Measurements from ENCODE around the gene KBTBD12.

DNA sequence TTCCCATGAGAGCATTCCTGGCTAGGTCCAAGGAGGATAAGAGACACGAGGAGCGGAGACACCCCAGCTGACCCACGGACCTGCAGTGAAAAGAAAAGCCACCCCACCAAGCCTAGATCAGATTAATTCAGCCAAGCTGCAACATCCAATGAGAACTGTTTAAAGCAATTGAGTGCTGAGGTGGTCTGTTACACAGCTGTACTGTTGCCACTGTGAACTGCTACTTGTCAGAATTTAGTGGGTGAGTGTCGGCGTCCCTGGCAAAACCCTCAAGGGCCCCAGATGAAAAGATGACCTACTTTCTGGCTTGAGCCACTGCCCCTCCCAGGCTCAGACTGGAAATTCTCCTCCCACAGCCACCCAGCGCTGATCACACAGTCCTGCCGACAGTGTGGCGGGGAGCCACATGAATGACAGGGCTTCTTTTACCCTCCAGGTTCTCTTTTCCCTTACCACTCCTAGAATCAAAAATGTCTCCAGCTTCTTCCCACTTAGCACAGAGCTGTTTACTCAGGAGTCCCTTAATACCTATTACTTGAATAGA is 26.4 kb upstream of the KBTBD12 start:
- TF ChIP-seq, protein P1, sequence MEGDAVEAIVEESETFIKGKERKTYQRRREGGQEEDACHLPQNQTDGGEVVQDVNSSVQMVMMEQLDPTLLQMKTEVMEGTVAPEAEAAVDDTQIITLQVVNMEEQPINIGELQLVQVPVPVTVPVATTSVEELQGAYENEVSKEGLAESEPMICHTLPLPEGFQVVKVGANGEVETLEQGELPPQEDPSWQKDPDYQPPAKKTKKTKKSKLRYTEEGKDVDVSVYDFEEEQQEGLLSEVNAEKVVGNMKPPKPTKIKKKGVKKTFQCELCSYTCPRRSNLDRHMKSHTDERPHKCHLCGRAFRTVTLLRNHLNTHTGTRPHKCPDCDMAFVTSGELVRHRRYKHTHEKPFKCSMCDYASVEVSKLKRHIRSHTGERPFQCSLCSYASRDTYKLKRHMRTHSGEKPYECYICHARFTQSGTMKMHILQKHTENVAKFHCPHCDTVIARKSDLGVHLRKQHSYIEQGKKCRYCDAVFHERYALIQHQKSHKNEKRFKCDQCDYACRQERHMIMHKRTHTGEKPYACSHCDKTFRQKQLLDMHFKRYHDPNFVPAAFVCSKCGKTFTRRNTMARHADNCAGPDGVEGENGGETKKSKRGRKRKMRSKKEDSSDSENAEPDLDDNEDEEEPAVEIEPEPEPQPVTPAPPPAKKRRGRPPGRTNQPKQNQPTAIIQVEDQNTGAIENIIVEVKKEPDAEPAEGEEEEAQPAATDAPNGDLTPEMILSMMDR (IDR thresholded peaks at IDR 0.05; ENCODE audit: poor library complexity) = no peak
- no peak for TF ChIP-seq EZH2 (IDR thresholded peaks at IDR 0.05; ENCODE audit: borderline replicate concordance)
- TF ChIP-seq EZH2phosphoT487 (IDR thresholded peaks at IDR 0.05; ENCODE audit: low read depth, severe bottlenecking, unreplicated experiment) = no peak
